HG03520 (cell line): ENCODE data around the gene WTAP.
"Not testable (repeated sequence)": the region's sequence is repeated elsewhere in the genome, so short reads cannot be mapped to it uniquely, and the experiment has no call there.

Experiments
- ATAC-seq: cut with Tn5 transposase; IDR thresholded peaks from one replicate; pipeline ENCODE4 v1.9.1; 2021; ENCODE audit warnings: mild to moderate bottlenecking, moderate library complexity; ENCODE audit not compliant: unreplicated experiment

Gene WTAP

DNA sequence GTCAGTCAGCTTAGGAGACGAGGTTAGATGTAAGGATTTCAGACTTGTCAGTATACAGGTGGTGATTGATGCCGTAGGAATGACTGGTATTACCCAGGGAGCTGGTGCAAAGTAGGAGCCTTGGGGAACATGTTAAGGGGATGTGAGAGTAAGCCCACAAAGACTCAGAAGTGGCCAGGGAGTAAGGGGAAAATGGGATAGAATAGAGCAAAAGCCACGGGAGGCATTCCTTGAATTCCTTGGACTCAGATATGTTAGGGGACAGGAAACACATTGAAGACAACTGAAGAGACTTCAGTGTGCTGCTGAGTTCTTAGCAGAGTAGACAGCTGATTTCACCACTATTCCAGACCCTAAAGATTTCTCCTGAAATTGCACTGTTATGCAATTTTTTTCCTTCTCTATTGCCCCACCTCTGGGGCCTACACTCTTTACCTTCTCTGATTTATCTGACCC, 33.3 kb downstream of the WTAP start:
- no peak for ATAC-seq

DNA sequence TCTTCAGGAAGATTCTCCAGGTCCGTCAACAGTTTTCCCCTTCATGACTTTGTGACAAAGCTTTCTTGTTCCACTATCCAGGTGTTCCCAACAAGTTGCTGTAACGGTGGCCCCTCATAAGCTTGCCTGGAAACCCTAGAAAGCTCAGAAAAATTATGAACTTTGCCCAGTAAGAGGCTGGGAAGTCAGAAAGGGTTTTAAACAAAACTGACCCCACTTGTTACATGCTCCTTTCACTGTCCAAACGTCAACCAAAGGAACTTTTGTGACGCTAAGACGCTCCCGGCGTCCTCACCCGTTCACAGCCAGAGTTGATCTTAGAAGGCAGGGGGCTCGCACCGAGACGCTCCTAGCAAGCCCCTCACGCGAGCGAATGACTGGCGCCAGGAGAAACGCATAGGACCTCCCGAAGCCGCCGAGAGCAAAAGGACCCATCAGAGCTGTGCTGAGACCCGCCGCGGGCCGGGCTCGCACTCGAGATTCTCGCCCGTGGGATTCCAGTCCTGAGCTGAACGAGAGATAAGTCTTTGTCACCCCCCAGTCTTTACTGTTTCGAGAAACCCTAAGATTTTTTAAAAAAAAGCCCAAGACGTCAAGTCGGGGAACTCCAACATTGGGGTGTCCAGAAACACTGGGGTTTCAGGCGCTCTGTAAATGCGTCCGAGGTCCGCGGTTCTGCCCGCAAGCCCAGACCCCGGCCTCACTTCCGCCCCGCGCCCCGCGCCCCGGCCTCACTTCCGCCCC, 34.0 kb downstream of the WTAP start:
- no peak for ATAC-seq

DNA sequence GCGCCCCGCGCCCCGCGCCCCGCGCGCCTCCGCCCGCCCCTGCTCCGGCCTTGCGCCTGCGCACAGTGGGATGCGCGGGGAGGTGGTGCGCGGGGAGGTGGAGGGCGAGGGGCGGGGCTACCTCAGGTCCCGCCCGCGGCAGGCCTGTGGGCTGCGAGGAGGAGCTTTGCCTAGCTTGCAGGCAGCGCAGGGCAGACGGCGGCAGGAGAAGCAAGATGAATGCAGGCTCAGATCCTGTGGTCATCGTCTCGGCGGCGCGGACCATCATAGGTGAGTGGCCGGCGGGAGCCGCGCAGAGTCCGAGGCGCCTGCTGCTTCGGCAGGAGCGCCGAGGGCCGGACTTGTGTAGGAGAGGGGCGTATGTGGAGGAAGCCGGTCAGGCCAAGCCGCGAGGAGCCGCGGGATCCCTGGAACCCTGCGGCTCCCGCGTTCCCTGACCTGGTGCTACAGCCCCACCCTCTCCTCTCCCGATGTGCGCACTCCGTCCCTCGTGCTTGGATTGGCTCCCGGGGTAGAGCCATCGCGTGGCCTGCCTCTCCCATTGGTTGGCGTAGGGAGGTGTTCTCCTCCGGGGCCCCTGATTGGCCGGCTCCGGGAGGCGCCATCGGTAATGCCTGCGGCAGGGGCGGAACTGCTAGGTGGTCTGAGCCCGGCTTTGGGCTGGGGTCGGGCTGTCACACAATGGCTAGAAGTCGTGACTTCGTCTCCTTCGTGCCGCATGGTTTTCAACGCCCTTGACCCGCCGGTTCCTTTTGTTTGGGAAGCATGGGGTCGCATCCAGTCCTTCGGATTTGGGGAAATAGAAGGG, 34.8 kb downstream of the WTAP start, which contains the start of gene ACAT2:
ACAT2 (plus strand) TSS at position 173 of the 808 bp plus-strand sequence; CDS start at position 216, 43 bp downstream.
- peak; percentile 97 for ATAC-seq

DNA sequence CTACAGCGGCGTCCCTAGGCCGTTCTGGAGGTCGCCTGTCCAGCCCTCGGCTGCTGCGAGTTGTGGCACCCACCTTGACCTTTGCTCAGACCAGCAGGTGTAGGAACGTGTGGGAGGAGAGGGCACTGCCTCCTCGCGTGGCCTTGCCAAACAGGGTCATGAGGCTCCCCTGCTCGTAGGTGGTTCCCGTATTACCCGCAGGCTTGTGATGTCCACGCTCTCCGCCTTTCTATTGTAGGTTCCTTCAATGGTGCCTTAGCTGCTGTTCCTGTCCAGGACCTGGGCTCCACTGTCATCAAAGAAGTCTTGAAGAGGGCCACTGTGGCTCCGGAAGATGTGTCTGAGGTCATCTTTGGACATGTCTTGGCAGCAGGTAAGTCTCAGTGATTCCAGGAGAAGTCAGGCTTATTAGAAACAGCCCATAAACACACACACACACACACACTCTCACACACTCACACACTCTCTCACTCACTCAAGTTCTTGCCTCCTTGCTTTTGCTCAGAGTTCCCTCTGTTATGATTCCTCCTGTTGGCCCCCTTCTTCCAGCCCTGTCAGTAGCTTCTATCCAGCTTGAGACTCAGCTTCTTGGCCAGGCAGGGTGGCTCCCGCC, 35.5 kb downstream of the WTAP start:
- no peak for ATAC-seq

DNA sequence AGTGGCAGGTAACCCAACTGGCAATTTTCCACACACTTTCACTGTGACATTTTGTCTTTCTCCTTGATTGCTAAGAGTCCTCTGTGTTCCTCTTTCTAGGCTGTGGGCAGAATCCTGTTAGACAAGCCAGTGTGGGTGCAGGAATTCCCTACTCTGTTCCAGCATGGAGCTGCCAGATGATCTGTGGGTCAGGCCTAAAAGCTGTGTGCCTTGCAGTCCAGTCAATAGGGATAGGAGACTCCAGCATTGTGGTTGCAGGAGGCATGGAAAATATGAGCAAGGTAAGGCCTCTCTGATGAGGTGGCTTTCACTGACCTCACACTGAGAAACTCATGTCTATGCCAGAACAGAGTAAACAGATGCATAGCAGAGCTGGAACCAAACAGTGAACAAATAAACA, 39.6 kb downstream of the WTAP start:
- no peak for ATAC-seq

DNA sequence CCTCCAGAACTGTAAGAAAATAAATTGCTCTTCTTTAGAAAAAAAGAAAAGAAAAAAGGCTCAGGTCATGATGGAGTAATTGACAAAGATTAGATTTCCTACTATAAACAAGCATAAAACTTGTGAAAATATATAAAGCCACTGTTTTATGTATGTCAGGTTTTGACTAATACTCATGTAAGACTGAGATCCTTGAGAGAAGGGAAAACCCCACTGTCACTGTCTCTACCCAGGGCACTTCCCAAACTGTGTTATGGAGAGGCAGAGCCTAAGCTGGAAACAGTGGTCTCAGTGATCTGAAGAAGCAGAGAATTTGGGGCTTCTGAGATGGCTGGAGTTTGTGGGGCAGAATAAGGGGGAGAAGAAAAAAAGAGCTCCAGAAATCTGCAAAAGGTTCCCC, 42.2 kb downstream of the WTAP start:
- no peak for ATAC-seq

DNA sequence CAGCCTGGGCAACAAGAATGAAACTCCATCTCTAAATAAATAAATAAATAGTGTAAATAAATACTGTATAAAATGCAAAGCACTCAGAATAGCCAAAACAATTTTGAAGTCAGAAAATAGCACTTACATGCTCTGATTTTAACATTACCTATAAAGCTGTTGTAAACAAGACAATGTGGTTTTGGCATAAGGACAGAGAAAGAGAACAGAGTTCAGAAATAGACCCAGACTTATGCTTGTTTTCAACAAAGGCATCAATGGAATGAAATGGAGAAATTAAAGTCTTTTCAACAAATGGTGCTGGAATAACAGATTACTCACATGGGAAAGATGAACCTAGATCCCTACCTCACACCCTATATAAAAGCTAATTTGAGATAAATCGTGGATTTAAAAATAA, 44.9 kb downstream of the WTAP start:
- no peak for ATAC-seq

DNA sequence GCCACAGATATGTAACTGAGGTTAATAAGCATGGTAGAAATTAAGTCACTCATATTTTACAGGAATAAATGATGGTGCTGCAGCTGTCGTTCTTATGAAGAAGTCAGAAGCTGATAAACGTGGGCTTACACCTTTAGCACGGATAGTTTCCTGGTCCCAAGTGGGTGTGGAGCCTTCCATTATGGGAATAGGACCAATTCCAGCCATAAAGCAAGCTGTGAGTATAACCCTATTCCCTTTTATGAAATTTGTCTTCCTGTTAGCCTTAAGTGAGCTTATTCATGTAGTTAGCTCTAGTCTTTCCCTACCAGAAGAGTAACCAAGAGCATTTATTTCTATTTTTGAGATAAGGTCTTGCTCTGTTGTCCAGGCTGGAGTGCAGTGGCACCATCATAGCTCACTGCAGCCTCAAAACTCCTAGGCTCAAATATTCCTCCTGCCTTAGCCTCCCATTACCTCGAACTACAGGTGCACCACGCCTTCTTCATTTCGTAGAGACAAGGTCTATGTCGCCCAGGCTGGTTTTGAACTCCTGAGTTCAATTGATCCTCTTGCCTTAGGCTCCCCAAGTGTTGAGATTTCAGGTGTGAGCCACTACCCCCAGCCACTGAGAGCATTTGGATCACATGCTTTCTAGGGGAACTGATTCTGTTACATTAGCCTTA, 50.1 kb downstream of the WTAP start:
- ATAC-seq: no peak

DNA sequence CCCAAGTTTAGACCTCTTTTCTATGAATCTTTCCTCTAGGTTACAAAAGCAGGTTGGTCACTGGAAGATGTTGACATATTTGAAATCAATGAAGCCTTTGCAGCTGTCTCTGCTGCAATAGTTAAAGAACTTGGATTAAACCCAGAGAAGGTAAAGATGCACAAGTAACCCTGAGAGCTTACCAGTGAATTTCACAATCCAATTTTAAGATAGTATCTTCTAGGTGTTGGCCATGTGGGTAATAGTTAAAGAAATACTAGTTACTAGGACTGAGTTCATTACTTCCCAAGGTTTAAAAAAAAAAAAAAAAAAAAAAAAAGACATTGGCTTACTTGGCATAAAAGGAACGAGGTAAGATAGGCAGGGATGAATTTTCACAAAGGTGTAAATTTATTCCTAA, 50.8 kb downstream of the WTAP start:
- ATAC-seq: no peak

DNA sequence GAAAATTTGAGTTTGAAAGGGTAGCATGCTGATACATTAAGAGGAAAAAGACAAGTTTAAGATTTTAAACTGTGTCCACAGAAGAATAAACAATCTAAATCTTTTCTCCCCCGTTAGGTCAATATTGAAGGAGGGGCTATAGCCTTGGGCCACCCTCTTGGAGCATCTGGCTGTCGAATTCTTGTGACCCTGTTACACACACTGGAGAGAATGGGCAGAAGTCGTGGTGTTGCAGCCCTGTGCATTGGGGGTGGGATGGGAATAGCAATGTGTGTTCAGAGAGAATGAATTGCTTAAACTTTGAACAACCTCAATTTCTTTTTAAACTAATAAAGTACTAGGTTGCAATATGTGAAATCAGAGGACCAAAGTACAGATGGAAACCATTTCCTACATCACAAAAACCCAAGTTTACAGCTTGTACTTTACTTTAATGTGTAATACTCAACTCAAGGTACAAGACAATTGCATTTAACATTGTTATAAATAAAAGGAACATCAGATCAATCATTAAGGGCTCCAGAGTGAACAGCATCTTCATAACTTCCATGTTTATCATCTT, 51.3 kb downstream of the WTAP start:
- no peak for ATAC-seq

DNA sequence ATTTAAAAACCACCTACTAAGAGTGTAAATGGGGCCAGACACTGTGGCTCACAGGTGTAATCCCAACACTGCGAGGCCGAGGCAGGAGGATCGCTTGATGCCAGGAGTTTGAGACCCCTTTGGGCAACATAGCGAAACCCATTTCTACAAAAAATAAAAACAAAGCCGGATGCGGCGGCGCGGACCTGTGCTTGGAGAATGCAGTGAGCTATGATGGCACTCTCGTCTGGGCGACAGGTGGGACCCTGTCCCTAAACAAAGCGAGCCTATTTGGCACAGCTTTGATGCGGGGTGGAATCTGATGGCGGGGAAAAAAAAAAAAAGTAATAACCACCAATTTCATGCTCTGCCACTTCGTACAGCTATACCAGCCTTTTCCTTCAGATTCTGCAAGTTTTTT, 61.0 kb downstream of the WTAP start:
- no peak for ATAC-seq

DNA sequence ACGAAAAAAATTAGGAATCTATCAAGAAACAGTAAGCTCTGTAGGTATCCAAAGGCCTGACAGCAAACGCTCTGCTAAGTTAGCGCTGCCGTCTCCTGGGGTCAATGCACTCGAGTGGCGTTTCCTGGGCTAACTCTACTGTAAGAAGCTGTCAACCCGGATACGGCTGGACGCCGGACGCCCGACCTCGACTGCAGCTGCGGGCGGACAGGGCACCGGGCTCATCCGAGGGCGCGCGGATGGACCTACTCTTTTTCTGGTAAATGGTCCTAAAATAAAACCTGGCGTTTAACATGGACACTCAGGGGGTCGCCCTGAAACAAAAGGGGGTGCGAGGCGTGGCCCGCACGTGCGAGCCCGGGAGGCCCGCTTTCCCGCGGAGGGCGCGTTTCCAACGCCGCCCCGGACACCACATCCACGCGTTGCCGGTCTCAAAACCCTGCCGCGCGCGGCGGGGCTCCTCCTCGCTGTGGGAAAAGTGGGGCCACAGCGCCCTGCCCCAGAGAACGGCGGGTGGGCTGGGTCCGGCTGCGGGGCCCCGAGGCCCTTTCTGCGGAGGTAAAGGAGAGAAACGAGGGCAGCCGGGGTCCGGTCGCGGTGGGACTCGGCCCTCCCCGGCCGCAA, 61.6 kb downstream of the WTAP start:
- ATAC-seq: no peak

DNA sequence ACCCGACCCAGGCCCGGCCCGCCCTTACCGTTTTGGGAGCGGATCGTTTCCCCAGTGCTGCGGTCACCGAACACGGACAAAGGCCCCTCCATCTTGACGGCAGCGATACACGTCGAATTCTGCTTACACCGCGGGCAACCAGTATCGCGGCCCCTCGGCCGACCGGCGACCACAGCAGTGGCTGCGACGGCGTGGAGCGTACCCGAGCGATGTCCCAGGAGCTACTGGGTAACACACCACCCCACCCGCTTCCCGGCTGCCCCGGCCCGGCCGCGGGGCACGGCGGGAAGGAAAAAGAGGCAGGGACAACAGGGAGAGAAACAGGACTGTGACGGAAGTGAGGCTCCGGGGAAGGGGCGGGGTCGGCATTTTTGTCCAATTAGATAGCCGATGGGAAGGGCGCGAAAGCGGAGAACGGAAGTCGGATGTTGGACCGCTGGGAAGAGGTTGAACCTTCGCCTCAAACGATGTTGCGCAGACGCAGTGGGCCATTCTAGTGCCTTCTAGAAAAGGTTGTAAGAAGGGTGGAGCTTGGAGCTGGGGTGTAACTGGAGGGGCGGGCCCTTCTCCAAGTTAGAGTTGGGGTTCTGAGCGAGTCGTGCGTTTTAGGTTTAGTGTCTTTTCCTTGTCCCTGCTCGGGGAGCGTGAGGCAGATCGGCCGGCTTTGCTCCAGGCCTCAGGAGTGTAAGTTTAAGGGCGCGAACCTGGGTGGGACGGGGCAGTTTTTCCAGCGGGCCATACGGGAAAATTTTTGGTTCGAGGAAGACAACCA, 62.3 kb downstream of the WTAP start, which contains the start of gene TCP1:
TCP1 (minus strand) TSS at position 226 of the 772 bp plus-strand sequence; CDS start at position 92, 134 bp downstream.
- ATAC-seq: peak; percentile 63

DNA sequence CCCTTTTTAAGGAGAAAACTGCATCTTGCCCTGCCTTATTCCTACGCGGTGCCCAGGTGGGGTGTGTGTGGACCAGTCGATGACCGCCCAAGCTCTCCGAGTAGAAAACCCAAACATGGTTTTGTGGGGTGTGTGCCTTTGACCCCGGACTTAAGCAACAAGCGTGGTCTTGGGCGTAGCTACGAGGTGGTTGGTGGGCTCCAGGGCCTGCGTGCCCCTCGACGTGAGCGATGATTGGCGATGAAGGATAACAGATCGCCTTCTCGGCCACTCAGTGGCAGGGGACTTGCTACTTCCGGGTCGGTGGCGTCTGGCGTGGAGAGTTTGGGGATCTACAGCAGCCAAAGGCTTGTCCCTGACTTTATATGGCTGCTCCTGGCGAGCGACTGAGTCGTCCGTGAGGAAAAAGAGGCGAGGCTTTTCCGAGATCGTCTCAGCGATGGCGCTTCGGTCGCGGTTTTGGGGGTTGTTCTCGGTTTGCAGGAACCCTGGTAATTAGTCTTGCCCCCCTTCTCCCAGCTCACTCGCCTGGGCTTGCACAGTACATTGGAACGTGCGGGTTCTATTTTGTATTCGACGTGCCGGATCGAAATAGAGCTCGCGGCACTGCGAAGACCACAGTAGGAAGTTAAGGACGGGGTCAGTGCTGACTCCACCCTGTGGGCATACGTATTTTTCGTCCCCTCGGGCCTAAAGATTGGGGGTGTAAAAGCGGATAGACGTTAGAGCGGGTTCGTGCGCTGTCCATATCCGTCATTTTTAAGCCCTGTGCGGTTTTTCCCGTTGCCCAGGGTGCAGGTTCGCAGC, 63.0 kb downstream of the WTAP start, which contains the start of gene MRPL18:
MRPL18 (plus strand) TSS at position 319 of the 807 bp plus-strand sequence; CDS start at position 440, 121 bp downstream.
- peak; percentile 81 for ATAC-seq

DNA sequence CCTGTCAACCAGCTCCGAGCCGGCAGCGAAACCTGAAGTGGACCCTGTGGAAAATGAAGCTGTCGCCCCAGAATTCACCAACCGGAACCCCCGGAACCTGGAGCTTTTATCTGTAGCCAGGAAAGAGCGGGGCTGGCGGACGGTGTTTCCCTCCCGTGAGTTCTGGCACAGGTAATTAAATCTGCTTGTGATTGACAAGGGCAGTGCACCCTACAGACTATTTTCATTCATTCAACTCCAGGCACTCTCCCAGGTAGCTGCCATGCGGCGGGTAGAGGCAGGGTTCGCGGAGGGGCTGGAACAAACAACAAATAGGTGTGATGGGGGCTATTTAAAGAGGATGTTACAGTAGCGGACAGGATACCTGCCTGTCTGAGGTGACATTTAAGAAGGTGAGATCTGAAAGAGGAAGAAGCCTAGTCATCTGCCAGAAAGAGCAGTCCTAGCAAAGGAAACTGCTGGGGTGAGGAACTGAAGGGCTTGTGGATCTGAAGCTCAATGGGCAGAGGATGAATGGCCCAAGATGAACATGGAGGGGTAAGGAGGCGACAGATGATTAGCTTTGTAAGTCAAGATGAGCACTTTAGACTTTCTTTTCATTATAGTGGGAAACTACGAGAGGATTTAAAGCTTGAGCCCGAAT, 63.8 kb downstream of the WTAP start:
- no peak for ATAC-seq

DNA sequence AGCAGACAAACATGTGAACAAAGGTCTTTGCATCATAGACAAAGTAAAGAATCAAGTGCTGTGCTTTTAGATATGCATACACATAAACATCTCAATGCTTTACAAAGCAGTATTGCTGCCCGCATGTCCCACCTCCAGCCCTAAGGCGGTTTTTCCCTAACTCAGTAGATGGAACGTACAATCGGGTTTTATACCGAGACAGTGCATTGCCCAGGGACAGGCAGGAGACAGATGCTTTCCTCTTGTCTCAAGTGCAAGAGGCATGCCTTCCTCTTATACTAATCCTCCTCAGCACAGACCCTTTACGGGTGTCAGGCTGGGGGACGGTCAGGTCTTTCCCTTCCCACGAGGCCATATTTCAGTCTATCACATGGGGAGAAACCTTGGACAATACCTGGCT, 67.7 kb downstream of the WTAP start:
- ATAC-seq: not testable (repeated sequence)

DNA sequence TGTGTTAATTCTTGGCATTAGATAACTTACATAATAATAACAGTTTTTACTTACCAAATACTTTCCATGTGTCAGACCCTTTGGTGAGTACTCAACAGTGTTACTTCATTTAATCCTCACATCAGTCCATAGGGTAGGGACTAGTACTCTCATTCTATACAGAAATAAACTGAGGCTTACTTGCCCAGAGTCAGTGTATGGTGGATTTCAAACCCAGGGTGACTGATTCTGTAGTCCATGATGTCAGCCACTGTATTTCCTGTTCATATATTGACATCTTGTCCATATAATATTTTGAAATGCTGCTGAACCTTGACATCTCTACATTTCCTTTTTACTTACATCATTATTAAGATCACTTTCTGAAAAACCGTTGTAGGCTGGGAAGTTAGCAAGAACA, 70.2 kb downstream of the WTAP start:
- ATAC-seq: no peak
